Mesenchymal stem cell (in vitro differentiated cells and primary cell): ENCODE measurements around the gene CMYA5.
"Not testable (repeated sequence)": the region's sequence is repeated elsewhere in the genome, so short reads cannot be mapped to it uniquely, and the experiment has no call there.

Experiments
- DNase-seq: peaks from one replicate; pipeline ENCODE4 v3.0.0-alpha.2; 2013
- H2AFZ ChIP-seq: one replicate; pipeline ENCODE4 v1.6.1; 2013; ENCODE audit warnings: low read depth, mild to moderate bottlenecking, control low read depth, inconsistent platforms, low read length, moderate library complexity
- H2AK5ac ChIP-seq: 2 replicates; pipeline ENCODE4 v1.6.1; 2013; ENCODE audit warnings: low read length, moderate library complexity, mild to moderate bottlenecking, inconsistent platforms; ENCODE audit not compliant: severe bottlenecking
- H2BK120ac ChIP-seq: one replicate; pipeline ENCODE4 v1.6.1; 2013; ENCODE audit warnings: low read depth, mild to moderate bottlenecking, inconsistent platforms, low read length, moderate library complexity
- H2BK12ac ChIP-seq, 2 experiments: one replicate each; pipeline ENCODE4 v1.6.1; 2013; ENCODE audit warnings: inconsistent platforms in 2 of 2, low read length in 2 of 2, mild to moderate bottlenecking in 2 of 2, moderate library complexity in 2 of 2, control low read depth in 1 of 2
- H2BK15ac ChIP-seq: one replicate; pipeline ENCODE4 v1.6.1; 2013; ENCODE audit warnings: mild to moderate bottlenecking, low read depth, inconsistent platforms; ENCODE audit not compliant: poor library complexity, severe bottlenecking
- H2BK5ac ChIP-seq: 2 replicates; pipeline ENCODE4 v1.6.1; 2013; ENCODE audit warnings: low read depth, mild to moderate bottlenecking, low read length, control low read depth, inconsistent platforms; ENCODE audit not compliant: poor library complexity, severe bottlenecking
- H3K14ac ChIP-seq, 2 experiments: one replicate each; pipeline ENCODE4 v1.6.1; 2013; ENCODE audit warnings: inconsistent platforms in 2 of 2, low read length in 2 of 2, control low read depth in 1 of 2, mild to moderate bottlenecking in 1 of 2, moderate library complexity in 1 of 2
- H3K18ac ChIP-seq, 2 experiments: one replicate each; pipeline ENCODE4 v1.6.1; 2013; ENCODE audit warnings: inconsistent platforms in 2 of 2, low read length in 2 of 2, control low read depth in 1 of 2, low read depth in 1 of 2, mild to moderate bottlenecking in 1 of 2
- H3K23ac ChIP-seq, 2 experiments: one replicate each; pipeline ENCODE4 v1.6.1; 2013; ENCODE audit warnings: inconsistent platforms in 2 of 2, low read length in 2 of 2, mild to moderate bottlenecking in 2 of 2, moderate library complexity in 2 of 2, control low read depth in 1 of 2
- H3K27ac ChIP-seq: 2 replicates; pipeline ENCODE4 v1.5.1; 2013; ENCODE audit warnings: mild to moderate bottlenecking, moderate library complexity, low read length, control low read depth, inconsistent platforms; ENCODE audit not compliant: poor library complexity, severe bottlenecking
- H3K27me3 ChIP-seq, 2 experiments: 2 replicates each; pipeline versions ENCODE4 v1.6.1 to v1.7.0; 2013; ENCODE audit warnings: low read length in 2 of 2, mild to moderate bottlenecking in 2 of 2, moderate library complexity in 2 of 2, control low read depth in 1 of 2, inconsistent platforms in 1 of 2; ENCODE audit not compliant: control insufficient read depth in 1 of 2, insufficient read depth in 1 of 2
- H3K36me3 ChIP-seq, 2 experiments: 2 replicates each; pipeline versions ENCODE4 v1.6.1 to v1.7.0; 2013; ENCODE audit warnings: low read length in 2 of 2, control low read depth in 1 of 2, inconsistent platforms in 1 of 2, low read depth in 1 of 2, mild to moderate bottlenecking in 1 of 2; ENCODE audit not compliant: insufficient read depth in 2 of 2, control insufficient read depth in 1 of 2
- H3K4ac ChIP-seq, 2 experiments: one replicate each; pipeline ENCODE4 v1.6.1; 2013; ENCODE audit warnings: inconsistent platforms in 2 of 2, low read length in 2 of 2, mild to moderate bottlenecking in 2 of 2, moderate library complexity in 2 of 2, control low read depth in 1 of 2, low read depth in 1 of 2
- H3K4me1 ChIP-seq: 2 replicates; pipeline ENCODE4 v1.6.1; 2013; ENCODE audit warnings: low read depth, low read length, control low read depth; ENCODE audit not compliant: control insufficient read depth, insufficient read depth
- H3K4me2 ChIP-seq: 2 replicates; pipeline ENCODE4 v1.6.1; 2013; ENCODE audit warnings: low read length, mild to moderate bottlenecking, inconsistent platforms; ENCODE audit not compliant: poor library complexity, severe bottlenecking
- H3K4me3 ChIP-seq, 2 experiments: 2 replicates each; pipeline versions ENCODE4 v1.5.1 to v1.7.0; 2013; ENCODE audit warnings: low read length in 2 of 2, mild to moderate bottlenecking in 2 of 2, control low read depth in 1 of 2, low read depth in 1 of 2; ENCODE audit not compliant: insufficient read depth in 1 of 2
- H3K79me1 ChIP-seq: replicated peaks from 2 replicates; pipeline ENCODE4 v1.6.1; 2013; ENCODE audit warnings: mild to moderate bottlenecking, control low read depth, low read length, inconsistent platforms; ENCODE audit not compliant: poor library complexity, severe bottlenecking
- H3K9ac ChIP-seq: 2 replicates; pipeline ENCODE4 v1.7.0; 2013; ENCODE audit warnings: mild to moderate bottlenecking, low read length, moderate library complexity
- H3K9me3 ChIP-seq: 2 replicates; pipeline ENCODE4 v1.7.0; 2013; ENCODE audit warnings: mild to moderate bottlenecking, low read length; ENCODE audit not compliant: control insufficient read depth
- H4K8ac ChIP-seq: one replicate; pipeline ENCODE4 v1.6.1; 2013; ENCODE audit warnings: inconsistent platforms, mild to moderate bottlenecking, low read length, moderate library complexity
- H4K91ac ChIP-seq: one replicate; pipeline ENCODE4 v1.6.1; 2013; ENCODE audit warnings: mild to moderate bottlenecking, low read length, inconsistent platforms
- WGBS: methylation state at CpG from one replicate; pipeline ENCODE4 v1.1.7; 2013; ENCODE audit warnings: mixed read lengths; 5-methylcytosine and 5-hydroxymethylcytosine counted together

Gene CMYA5

DNA sequence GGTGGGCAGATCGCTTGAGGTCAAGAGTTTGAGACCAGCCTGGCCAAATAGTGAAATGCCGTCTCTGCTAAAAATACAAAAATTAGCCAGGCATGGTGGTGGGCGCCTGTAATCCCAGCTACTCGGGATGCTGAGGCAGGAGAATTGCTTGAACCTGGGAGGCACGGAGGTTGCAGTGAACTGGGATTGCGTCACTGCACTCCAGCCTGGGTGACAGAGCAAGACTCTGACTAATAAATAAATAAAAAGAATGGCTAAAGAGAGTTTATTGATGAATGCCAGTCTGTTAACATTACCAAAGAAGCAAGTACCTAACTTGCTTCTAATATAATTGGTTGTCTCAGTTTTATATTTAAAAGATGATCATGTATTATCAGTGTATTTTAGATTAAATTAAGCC lies 13.3 kb upstream of the CMYA5 start:
- H2BK120ac ChIP-seq: not testable (repeated sequence)
- peak; percentile 37 for DNase-seq

DNA sequence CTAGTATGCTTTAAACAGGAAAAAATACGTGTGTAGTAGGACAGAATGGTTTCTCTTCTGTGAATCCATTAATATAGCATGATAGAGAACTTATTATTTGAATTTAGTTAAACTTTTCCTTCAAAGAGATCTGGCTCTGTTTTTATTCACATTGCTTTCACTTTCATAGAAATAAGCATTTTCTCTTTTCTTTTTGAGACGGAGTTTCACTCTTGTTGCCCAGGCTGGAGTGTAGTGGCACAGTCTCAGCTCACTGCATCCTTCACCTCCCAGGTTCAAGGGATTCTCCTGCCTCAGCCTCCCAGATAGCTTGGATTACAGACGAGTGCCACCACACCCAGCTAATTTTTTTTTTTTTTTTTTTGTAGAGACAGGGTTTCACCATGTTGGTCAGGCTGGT lies 7.5 kb upstream of the CMYA5 start:
- 98% methylated on average over 2 of the region's 3 CpGs for WGBS
- not testable (repeated sequence) for H2BK15ac ChIP-seq, H4K8ac ChIP-seq, H3K18ac ChIP-seq, H3K27ac ChIP-seq, H3K4ac ChIP-seq, H2AFZ ChIP-seq, H2BK120ac ChIP-seq, H3K4me1 ChIP-seq, H2AK5ac ChIP-seq, H3K23ac ChIP-seq, H4K91ac ChIP-seq, DNase-seq, H3K79me1 ChIP-seq, H3K14ac ChIP-seq, H3K27me3 ChIP-seq, H2BK5ac ChIP-seq, H2BK12ac ChIP-seq, H3K4me2 ChIP-seq, H3K9me3 ChIP-seq, H3K4me3 ChIP-seq, H3K9ac ChIP-seq
- H3K36me3 ChIP-seq: peaks cover 7 to 77% of the 10 kb centered on the region in 2 experiments

More for the DNA sequence above, 13.3 kb upstream of the CMYA5 start:
- not testable (repeated sequence) for H4K8ac ChIP-seq, H4K91ac ChIP-seq, H3K4me2 ChIP-seq, H2AFZ ChIP-seq, H3K27me3 ChIP-seq, H3K23ac ChIP-seq, H3K4ac ChIP-seq, H3K14ac ChIP-seq, H3K27ac ChIP-seq, H2BK12ac ChIP-seq, H3K9ac ChIP-seq, H3K79me1 ChIP-seq, H2BK5ac ChIP-seq, H2BK15ac ChIP-seq, H2AK5ac ChIP-seq, H3K4me1 ChIP-seq, H3K9me3 ChIP-seq, H3K4me3 ChIP-seq, H3K18ac ChIP-seq
- H3K36me3 ChIP-seq: peaks cover 0 to 74% of the 10 kb centered on the region in 2 experiments
- 97% methylated on average over 5 of the region's 6 CpGs for WGBS

DNA sequence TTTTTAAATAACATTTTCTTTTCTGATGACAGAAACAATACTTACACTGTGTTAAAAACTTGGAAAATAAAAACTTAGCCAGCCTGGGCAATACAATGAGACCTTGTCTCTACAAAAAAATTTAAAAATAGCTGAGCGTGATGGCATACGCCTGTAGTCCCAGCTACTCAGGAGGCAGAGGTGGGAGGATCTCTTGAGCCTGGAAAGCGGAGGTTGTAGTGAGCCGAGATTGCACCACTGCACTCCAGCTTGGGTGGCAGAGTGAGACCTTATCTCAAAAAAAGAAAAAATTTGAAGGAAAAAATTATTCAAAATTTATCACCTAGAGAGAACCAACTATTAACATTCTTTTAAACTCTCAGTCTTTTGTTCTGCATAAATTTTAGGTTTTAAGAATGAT lies 4.9 kb upstream of the CMYA5 start:
- no peak overlapping the region for H3K4me2 ChIP-seq
- no peak overlapping the region for H2AFZ ChIP-seq
- DNase-seq: no peak
- no peak overlapping the region for H3K4ac ChIP-seq
- no peak overlapping the region for H2BK120ac ChIP-seq
- peaks cover 8% of the 10 kb centered on the region for H3K79me1 ChIP-seq
- H3K9me3 ChIP-seq: no peaks in the 10 kb centered on the region
- H3K27ac ChIP-seq: no peak overlapping the region
- no peak overlapping the region for H4K8ac ChIP-seq
- H2BK15ac ChIP-seq: no peak overlapping the region
- H3K14ac ChIP-seq: no peak overlapping the region
- H3K4me1 ChIP-seq: peaks cover 7% of the 10 kb centered on the region
- peaks cover 7 to 61% of the 10 kb centered on the region in 2 experiments for H3K36me3 ChIP-seq
- no peak overlapping the region for H2BK12ac ChIP-seq
- H3K4me3 ChIP-seq: no peak overlapping the region
- H3K18ac ChIP-seq: no peak overlapping the region
- no peak overlapping the region for H4K91ac ChIP-seq
- H3K9ac ChIP-seq: no peak overlapping the region
- H3K23ac ChIP-seq: no peak overlapping the region
- H2AK5ac ChIP-seq: no peak overlapping the region
- H2BK5ac ChIP-seq: no peak overlapping the region
- H3K27me3 ChIP-seq: no peaks in the 10 kb centered on the region
- WGBS: 100% methylated on average over 2 of the region's 4 CpGs

DNA sequence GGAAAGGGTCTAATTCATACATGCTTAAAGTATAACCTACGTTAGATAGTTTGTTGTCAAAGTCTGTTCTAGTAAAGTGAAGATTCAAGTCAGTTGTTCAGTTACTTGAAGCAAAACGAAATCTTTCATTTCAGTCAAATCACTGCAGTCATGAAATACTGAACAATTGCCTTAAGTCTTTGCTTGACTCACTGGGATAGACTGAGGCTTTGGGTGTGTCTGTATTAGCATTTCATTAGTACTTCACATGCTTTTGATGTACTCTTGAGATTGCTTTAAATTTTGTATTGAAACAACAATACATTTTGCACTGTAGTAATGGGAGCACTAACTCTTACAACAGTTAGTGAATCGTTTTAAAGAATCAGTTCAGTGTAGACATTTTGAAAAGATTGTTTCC lies 4.0 kb upstream of the CMYA5 start:
- no peak overlapping the region for H4K8ac ChIP-seq
- no peak overlapping the region for H3K4me2 ChIP-seq
- WGBS: 86% methylated on average over 3 of the region's 3 CpGs
- H3K18ac ChIP-seq: no peak overlapping the region
- H2BK120ac ChIP-seq: no peak overlapping the region
- no peak overlapping the region for H3K23ac ChIP-seq
- no peak overlapping the region for H2AK5ac ChIP-seq
- no peak overlapping the region for H3K27ac ChIP-seq
- H2BK12ac ChIP-seq: no peak overlapping the region
- no peak overlapping the region for H2BK5ac ChIP-seq
- H3K4me1 ChIP-seq: peaks cover 12% of the 10 kb centered on the region
- peaks cover 8% of the 10 kb centered on the region for H3K79me1 ChIP-seq
- H4K91ac ChIP-seq: no peak overlapping the region
- H3K36me3 ChIP-seq: peaks cover 7 to 53% of the 10 kb centered on the region in 2 experiments
- H2BK15ac ChIP-seq: no peak overlapping the region
- no peak overlapping the region for H3K4ac ChIP-seq
- no peak overlapping the region for H2AFZ ChIP-seq
- no peak overlapping the region for H3K4me3 ChIP-seq
- DNase-seq: peak; percentile 16
- no peak overlapping the region for H3K14ac ChIP-seq
- H3K9ac ChIP-seq: no peak overlapping the region
- H3K9me3 ChIP-seq: no peaks in the 10 kb centered on the region
- H3K27me3 ChIP-seq: no peaks in the 10 kb centered on the region
